Head of caudate nucleus (tissue), 42 donors: Measurements from ENCODE around the gene PDE4D.
"Not testable (repeated sequence)": the region's sequence is repeated elsewhere in the genome, so short reads cannot be mapped to it uniquely, and the experiment has no call there.

Experiments used
- DNase-seq, 42 donors: peaks; one replicate each; pipeline versions ENCODE4 v3.0.0 to v3.0.0-alpha.2; 2020 to 2021; ENCODE audit warnings: mixed read lengths in 7 of 42
- intact Hi-C: fragments of 100-400 bp; cut with DNase I; formaldehyde crosslinking; loops from one replicate; pipeline ENCODE4 v1.15.0; 2022

The PDE4D gene

DNA sequence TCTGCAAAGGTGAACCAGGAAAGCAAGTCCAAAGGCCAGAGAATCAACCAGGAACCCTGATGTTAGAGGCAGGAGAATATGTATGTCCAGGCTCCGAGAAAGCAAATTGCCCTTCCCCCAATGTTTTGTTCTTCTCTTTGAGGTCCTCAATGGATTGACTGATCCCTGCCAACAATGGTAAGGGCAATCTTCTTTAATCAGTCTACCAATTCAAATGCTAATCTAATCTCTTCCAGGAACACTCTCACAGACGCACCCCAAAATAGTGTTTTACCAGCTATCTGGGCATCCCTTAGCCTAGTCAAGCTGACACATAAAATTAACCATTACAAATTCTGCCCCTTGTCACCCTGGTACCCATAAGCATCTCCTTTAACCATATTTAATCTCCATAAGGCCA is 912.6 kb downstream of the PDE4D start:
- intact Hi-C loops: no loop called here
- no peak for DNase-seq

DNA sequence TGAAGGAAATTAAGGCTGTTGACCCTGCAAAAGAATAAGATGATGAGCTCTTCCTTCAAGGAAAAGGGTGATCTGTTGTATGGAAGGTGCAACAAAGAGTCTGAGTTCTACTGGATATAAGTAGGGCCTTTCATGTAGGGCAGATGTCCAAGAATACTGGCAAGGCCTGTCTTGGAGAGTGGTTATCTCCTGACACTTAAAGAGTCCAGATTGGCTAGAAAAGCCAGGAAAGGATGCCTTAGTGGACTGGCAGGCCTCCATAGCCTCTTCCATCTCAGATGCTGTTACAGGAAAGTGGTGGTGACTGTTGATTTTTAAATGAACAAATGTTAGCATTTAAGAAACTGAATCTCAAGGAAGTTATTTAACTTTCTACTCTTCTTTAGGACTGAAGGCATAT is 914.4 kb downstream of the PDE4D start:
- DNase-seq: no peak
- intact Hi-C loops: no loop called here

- no peak for DNase-seq
- intact Hi-C loops: no loop called here
These were observed 918.9 kb downstream of the PDE4D start for GRCh38 chr5:58974601-58975000.

DNA sequence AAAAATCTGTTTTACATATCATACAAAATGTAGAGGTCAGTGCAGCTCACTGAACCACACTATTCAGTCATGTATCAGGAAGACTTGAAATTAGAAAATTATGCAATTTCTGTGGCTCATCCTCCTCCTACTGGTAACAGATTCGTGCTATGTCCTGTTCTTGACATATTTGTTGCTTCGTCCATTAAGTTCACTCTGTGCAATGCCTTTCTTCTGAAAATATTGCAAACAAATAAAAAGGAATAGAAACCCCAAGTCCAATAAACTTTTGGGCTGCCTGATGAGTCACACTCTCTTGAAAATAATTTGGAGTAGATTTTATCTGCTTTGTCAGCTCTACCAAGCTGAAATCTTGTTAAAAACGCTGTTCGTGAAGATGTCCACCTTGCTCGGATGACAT is 919.4 kb downstream of the PDE4D start:
- DNase-seq: no peak
- intact Hi-C loops: no loop called here

DNA sequence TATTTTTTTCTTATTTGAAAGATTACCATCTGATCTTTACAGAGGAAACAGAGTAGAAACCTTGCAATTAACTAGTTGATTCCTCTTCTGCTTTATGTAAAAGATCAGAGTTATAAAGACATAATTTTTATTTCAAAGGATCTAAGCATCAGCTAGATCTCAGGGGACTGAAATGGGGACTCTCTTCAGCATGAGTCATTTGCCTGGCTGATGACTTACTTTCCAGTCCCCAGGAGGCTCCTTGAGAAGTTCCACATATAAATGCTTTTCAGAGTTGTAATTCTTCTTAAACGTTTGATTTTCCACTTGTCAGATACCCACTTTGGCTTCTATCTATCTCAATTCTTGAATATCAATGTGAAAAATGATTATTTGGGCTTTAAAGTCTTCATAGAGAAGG is 921.2 kb downstream of the PDE4D start:
- intact Hi-C loops: no loop called here
- DNase-seq: no peak

DNA sequence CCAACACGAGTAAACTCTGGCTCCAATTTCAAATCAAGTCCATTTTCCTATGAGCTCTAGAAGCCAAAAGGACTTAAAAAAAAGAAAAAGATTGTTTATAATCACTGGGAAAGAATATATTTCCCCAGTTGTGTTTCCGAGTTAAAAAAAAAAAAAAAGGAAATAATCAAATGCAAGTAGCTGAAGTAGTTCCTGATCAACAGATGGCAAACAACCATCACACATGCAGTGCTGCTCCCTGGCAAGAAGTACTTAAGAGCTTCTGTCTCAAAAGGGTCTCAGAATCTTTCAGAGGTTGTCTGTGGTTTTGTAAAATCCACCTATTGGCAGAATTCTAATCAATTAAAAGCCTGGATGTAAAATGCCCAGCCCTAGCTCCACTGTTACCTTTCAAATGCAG is 922.8 kb downstream of the PDE4D start:
- DNase-seq: no peak
- intact Hi-C loops: no loop called here

GRCh38 chr5:58969795-58970194 is 923.7 kb downstream of the PDE4D start:
- intact Hi-C loops: no loop called here

DNA sequence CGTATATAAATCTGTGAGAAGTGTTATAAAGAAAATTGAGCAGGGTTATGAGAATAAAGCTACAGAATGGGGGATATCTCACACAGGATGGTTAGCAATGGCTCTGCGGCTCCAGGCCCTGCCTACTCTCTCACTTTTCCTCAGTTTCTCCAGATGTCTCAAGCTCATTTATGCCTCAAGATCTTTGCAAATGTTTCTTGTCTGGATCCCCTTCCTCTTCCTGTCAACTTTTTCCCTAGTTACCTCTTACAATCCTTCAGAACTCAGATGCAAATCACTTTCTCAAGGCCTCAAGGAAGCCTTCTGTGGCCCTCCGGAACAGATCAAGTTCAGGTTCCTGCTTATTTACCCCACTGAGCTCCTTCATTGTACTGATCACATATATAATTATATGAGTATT is 924.3 kb downstream of the PDE4D start:
- intact Hi-C loops: no loop called here
- DNase-seq: no peak

More at GRCh38 chr5:58969795-58970194, 923.7 kb downstream of the PDE4D start:
- DNase-seq: no peak

DNA sequence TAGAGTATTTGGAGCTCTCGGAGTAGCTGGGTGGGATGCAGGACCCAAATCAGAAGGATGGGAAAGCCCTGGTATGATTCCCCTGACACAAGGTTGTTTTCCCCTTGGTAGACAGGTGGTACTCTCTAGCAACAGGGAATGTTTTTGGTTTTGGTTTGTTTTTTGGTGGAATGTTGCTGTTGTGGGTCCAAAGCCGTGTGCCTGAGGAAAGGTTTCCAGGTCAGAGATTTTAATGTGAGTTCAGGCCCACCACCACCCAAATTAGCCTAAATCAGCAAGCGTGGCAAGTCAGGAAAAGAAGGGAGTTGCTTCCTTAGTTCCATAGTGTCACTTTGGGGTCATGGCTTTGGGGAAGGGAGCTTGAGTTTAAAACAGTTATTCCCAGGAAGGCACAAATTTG is 925.2 kb downstream of the PDE4D start:
- no peak for DNase-seq
- intact Hi-C loops: no loop called here

DNA sequence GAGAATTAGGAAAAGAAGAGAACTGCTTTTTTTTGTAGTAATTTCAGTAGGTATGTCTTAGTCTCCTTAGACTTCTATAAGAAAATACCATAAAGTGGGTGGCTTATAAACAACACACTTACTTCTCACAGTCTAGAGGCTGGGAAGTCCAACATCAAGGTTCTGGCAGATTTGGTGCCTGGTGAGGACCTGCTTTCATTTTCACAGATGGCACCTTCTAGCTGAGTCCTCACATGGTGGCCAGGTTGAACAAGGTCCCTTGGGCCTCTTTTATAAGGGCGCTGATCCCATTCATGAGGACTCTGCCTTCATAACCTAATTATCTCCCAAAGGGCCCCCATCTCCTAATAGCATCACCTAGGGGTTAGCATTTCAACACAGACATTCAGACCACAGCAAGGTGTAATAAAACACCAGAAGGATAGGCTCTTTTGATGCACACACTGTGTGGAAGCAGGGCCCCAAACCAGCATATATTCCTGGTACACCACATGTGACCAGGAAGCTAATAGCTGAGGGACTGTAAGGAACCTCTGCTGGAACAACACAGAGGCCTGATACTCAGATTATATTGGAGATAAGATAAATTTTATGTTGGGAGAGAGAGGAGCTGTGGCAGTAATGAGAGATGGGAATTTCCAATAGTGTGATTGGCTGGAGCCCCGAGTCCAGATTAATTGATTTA is 925.8 kb downstream of the PDE4D start:
- DNase-seq: no peak
- intact Hi-C loops: no loop called here

GRCh38 chr5:58965677-58966414 is 927.7 kb downstream of the PDE4D start:
- DNase-seq: no peak
- intact Hi-C loops: no loop called here

DNA sequence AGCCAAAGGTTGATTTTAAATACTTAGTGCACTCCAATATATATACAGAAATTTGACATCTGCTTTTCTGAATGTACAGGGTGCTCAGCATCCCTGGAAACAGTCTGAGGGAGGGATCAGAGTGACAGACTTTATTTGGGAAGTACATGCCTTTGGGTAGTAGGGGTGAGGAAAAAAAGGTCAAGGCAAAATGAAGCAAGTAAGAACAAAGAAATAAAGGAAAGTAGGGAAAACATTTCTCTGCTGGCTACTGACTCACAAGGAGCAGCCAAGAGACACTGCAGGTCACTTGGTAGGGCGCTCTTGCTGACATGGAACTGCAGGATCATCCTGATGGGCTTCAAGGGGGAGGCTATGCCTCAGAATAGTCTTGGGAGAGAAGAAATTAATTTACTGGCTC is 929.7 kb downstream of the PDE4D start:
- intact Hi-C loops: no loop called here
- no peak for DNase-seq

- DNase-seq: no peak
- intact Hi-C loops: no loop called here
These were observed 930.2 kb downstream of the PDE4D start for GRCh38 chr5:58963361-58963760.

DNA sequence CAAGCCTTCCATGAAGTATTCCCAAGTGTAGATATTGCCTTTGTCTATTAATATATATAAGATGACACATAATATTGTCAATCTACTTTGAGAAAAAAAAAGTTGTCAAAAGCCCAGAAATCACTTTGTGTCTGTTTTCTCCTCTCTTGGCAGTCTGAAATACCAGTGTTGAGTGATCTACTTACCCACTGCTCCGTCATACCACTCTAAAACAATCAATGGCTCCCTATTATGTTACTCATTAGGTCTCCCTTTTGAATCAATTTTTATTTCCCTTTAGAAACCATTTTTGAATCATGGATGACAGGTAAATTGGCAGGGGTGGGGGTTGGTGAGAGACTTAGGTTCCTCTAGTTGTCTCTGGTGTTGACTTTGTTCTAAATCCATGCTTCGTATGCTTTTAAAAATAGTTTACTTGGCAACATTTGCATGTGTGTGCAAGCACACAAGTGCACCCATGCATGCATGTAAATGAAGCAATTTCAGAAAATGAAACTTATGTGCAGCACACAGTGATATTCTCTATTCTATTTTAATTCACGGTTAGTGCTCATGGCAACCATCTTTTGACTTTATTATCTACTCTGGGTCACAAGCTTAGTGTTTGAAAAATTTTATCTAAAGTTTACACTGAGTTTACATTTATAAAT is 931.8 kb downstream of the PDE4D start:
- no peak for DNase-seq
- intact Hi-C loops: no loop called here

GRCh38 chr5:58958701-58959100 is 934.8 kb downstream of the PDE4D start:
- intact Hi-C loops: no loop called here
- no peak for DNase-seq

GRCh38 chr5:58953218-58953617 is 940.3 kb downstream of the PDE4D start:
- DNase-seq, intact Hi-C loops: not testable (repeated sequence)

GRCh38 chr5:58950224-58950623 is 943.3 kb downstream of the PDE4D start:
- no peak for DNase-seq
- intact Hi-C loops: no loop called here

GRCh38 chr5:58946230-58946629 is 947.3 kb downstream of the PDE4D start:
- DNase-seq: no peak
- intact Hi-C loops: no loop called here

DNA sequence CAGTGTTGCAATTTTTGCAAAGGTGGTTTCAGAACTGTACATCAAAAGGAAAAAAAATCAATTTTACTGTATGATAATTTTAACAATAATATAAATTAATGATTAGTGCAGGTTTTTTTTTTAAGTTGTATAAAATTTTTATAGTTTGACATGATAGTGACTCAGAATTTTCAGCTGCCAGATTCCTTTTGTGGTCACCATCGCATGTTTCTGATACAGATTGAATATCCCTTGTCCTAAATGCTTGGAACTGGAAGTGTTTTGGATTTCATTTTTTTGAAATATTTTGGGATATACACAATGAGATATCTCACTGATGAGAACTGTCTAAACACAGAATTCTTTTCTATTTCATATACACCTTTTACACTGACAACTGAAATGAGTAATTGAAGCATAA is 949.3 kb downstream of the PDE4D start:
- intact Hi-C loops: no loop called here
- DNase-seq: no peak

GRCh38 chr5:58940446-58940845 is 953.1 kb downstream of the PDE4D start:
- intact Hi-C loops: no loop called here
- no peak for DNase-seq

DNA sequence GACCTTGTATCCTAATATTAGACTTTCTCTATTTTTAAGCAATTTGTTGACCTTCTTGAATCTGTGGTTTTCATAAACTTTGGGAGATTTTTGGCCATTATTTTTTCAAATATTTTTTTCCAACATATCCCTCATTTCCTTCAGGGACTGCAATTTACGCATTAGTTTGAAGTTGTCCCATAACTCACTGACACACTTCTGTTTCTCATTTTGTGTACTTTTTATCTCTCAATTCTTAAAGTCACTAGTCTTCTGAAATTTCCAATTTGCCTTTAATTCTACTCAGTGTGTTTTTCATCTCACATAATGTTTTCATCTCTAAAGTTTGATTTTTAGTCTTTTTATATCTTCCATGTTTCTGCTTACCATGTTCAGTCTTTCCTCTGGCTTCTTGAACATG is 953.9 kb downstream of the PDE4D start:
- intact Hi-C loops: no loop called here
- no peak for DNase-seq
